ENCODE measurements around the gene CPNE4. TPM values are rescaled to one million over a fixed set of nuclear protein-coding genes. Genes with fewer than 3 reads are reported as not detected.

CPNE4 gene
- total RNA-seq, 2 donors from 2014 or later, result not detected

- Histone ChIP-seq H3K27me3 (peaks cover 0 to 8% of the 10 kb centered on the region in 2 donors), H3K4me1 (peaks cover 11% of the 10 kb centered on the region), H3K9me3 (no peaks in the 10 kb centered on the region), H3K36me3 (replicated peaks in 1 of 2; ENCODE audit: insufficient read depth in 1 of 2, low read depth in 2 of 2) (no peaks in the 10 kb centered on the region), H3K4me3 (no peak overlapping the region), H3K27ac (no peak overlapping the region)
- intact Hi-C loops (cut with DNase I), result loop anchor here (10.0 kb wide), 1 partner anchor 242 kb away; no protein-coding TSS in a partner anchor
- 37 to 44% methylated on average over 3 of the region's 3 CpGs for WGBS, 2 donors
- no peak for ATAC-seq
- TF ChIP-seq CTCF (IDR thresholded peaks at IDR 0.05) (no peak), POLR2A (IDR thresholded peaks at IDR 0.05) (no peak)
- DNase-seq, result no peak
These were observed 2.2 kb upstream of the CPNE4 start for GRCh38 chr3:132037056-132037455.

DNA sequence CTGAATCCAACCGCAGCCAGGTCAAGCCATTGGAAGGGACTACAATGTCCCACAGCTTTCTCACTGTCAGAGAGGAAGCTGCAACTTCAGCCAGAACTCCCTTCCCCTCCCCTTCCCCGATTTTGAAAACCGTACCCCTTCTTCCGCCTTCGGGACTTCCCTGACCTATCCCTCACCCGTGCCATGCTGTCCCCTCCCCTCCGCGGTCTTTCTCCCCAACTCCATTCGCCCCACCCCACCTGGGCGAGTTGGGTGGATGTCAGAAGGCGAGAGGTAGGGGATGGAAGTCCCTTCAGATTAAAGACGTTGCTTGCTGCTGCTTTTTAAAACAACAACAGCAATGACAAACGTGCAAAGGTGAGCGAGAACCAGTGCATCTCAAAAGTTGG lies 723 bp downstream of the CPNE4 start:
- H3K4me1 ChIP-seq, result peaks cover 11% of the 10 kb centered on the region
- peaks cover 0 to 8% of the 10 kb centered on the region in 2 donors for H3K27me3 ChIP-seq
- no peaks in the 10 kb centered on the region for H3K36me3 ChIP-seq (replicated peaks in 1 of 2; ENCODE audit: insufficient read depth in 1 of 2, low read depth in 2 of 2)
- H3K4me3 ChIP-seq, result no peak overlapping the region
- DNase-seq, result no peak
- H3K27ac ChIP-seq, result no peak overlapping the region
- 4 to 7% methylated on average over 14 of the region's 14 CpGs for WGBS, 2 donors
- TF ChIP-seq POLR2A (IDR thresholded peaks at IDR 0.05), result no peak
- TF ChIP-seq CTCF (IDR thresholded peaks at IDR 0.05), result no peak
- no peaks in the 10 kb centered on the region for H3K9me3 ChIP-seq
- intact Hi-C loops (cut with DNase I), result loop anchor here (10.0 kb wide), 1 partner anchor 239 kb away; no protein-coding TSS in a partner anchor
- ATAC-seq, result no peak

DNA sequence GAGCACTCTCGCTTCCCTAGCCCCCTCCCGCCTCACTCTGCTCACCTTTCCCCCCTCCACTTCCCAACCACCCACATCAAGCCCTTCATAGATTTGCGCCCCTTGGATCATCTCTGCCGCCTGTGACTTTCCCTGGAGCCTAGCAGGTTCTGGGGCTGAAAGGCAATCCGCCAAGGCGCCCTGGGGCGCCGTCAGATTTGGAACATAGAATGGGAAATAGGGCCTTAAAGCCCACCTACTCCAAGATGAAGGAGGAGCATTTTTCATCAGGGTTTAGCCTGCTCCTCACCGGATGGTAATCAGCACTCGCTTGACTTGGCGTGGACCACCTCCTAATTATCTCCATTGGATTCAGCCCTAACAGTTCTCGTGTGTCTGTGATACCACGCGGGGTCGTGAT lies 1.3 kb downstream of the CPNE4 start:
- Histone ChIP-seq H3K4me3 (no peak overlapping the region), H3K9me3 (no peaks in the 10 kb centered on the region), H3K27ac (no peak overlapping the region), H3K27me3 (peaks cover 0 to 8% of the 10 kb centered on the region in 2 donors), H3K4me1 (peaks cover 11% of the 10 kb centered on the region), H3K36me3 (replicated peaks in 1 of 2; ENCODE audit: insufficient read depth in 1 of 2, low read depth in 2 of 2) (no peaks in the 10 kb centered on the region)
- 11 to 15% methylated on average over 15 of the region's 15 CpGs for WGBS, 2 donors
- ATAC-seq, result no peak
- DNase-seq, result no peak
- intact Hi-C loops (cut with DNase I), result loop anchor here (10.0 kb wide), 1 partner anchor 239 kb away; no protein-coding TSS in a partner anchor
- TF ChIP-seq POLR2A (IDR thresholded peaks at IDR 0.05) (no peak), CTCF (IDR thresholded peaks at IDR 0.05) (no peak)

DNA sequence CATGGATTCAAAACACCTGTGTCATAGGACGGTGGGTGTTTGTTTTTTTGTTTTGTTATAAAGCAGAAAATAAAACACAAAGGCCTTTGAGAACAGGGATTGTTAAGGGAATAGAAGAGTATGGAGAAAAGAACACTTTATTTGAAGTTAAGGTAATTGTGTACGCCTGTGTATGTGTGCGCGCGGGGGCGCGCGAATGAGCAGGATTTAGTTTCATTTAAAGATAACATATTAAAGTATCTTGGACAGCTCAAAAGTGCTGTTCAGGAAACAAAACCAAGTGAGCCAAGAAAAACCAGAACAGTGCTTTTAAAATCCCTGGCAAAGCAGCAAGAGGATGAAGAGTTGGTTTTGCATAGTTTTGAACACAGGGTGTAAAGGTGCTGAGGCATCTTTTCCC lies 1.9 kb downstream of the CPNE4 start:
- Histone ChIP-seq H3K4me1 (peaks cover 11% of the 10 kb centered on the region), H3K36me3 (replicated peaks in 1 of 2; ENCODE audit: insufficient read depth in 1 of 2, low read depth in 2 of 2) (no peaks in the 10 kb centered on the region), H3K4me3 (no peak overlapping the region), H3K9me3 (no peaks in the 10 kb centered on the region), H3K27me3 (peaks cover 0 to 8% of the 10 kb centered on the region in 2 donors), H3K27ac (no peak overlapping the region)
- TF ChIP-seq POLR2A (IDR thresholded peaks at IDR 0.05) (no peak), CTCF (IDR thresholded peaks at IDR 0.05) (no peak)
- intact Hi-C loops (cut with DNase I), result loop anchor here (10.0 kb wide), 1 partner anchor 238 kb away; no protein-coding TSS in a partner anchor
- no peak for ATAC-seq
- WGBS, 2 donors, result 68 to 76% methylated on average over 8 of the region's 8 CpGs
- no peak for DNase-seq

DNA sequence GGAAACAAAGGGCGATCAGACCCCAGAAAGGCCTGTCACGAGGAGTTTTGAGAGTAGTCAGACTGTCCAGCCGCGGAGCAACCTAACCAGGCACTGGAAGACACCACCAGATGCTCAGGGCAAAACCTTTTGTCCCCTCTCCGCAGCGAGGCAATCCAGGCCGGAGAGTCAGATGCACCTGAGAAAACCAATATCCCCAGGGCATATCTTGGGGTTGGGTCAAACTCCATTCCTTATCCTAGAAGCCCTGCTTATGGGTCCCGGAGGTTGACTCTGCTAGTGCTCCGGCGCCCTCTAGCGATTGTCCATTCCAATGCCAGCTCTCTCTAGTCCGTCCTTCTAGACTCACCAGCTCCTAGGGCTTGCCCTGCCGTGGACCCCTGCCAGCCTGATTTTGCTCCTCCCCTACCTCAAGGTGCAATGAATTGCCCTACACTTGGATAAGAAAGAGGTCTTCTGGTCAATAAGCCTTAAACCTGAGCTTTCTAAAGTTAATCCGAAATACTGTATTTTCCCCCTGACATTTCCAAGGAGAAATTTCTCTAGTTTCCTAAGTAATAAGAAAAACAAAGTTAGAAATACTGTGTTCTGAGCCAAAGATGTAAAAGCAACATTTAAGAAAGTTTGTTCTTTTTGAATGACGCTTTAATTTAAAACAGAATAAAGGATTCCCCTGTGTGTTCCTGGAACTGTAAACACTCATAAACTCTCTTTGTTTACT lies 5.5 kb downstream of the CPNE4 start:
- DNase-seq (peak; percentile 83 to 92 (median 86)), ATAC-seq (peak; percentile 81)
- intact Hi-C loops (cut with DNase I), result no loop called here
- H3K36me3 ChIP-seq (replicated peaks in 1 of 2; ENCODE audit: insufficient read depth in 1 of 2, low read depth in 2 of 2), result no peaks in the 10 kb centered on the region
- peak; percentile 56 to 82 (median 72) for TF ChIP-seq CTCF (IDR thresholded peaks at IDR 0.05)
- no peak for TF ChIP-seq POLR2A (IDR thresholded peaks at IDR 0.05)
- H3K4me3 ChIP-seq, result no peak overlapping the region
- peaks cover 4% of the 10 kb centered on the region for H3K4me1 ChIP-seq
- 23 to 24% methylated on average over 15 of the region's 15 CpGs for WGBS, 2 donors
- no peak overlapping the region for H3K27ac ChIP-seq
- no peaks in the 10 kb centered on the region for H3K27me3 ChIP-seq
- no peaks in the 10 kb centered on the region for H3K9me3 ChIP-seq

All from body of pancreas (tissue), 4 donors.